NCI-H1048 (cell line): ENCODE results near the gene VDAC2.

Source experiments
- DNase-seq: peaks from one replicate; lab custom pipeline; 2025; lab: John Stamatoyannopoulos, UW

The VDAC2 gene

DNA sequence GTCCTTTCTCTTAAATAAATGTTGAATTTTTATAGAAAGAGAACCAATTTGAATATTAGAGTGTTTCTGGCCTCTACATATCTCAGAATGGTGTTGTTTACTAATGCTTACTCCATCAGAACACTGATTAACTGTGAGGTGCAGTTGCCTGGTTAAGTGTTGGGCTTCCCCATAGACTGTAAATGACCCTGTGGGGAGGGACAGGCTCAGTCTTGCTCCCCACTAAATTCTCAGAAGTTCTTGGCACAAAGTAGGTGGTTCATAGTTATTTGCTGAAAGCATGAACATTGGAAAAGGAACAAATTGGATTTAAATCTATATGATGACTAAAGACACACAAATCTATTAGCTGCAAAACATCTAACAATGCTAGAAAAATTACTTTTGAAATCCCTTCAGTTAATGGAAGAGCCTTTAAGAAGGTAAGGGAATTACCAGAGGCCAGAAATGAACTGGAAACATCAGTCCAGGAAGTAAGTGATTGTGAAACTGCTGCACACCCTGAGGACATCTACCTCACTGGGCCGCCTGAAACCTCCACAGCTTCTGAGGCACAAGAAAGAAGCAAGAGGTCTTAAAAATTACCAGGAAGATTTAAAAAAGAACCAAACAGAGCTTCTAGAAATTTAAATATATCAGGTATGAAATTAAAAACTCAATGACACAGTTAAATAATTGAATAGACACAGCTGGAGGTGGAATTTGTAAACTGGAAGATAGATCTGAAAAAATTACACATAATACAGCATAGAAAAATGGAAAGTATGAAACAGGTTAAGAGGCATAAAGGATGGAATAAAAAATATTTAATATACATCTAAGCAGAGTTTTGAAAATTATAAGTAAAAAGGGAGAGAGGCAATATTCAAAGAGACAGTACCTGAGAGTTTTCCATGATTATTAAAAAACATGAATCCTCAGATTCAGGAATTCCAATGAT is 43.0 kb downstream of the VDAC2 start:
- DNase-seq, result no peak

DNA sequence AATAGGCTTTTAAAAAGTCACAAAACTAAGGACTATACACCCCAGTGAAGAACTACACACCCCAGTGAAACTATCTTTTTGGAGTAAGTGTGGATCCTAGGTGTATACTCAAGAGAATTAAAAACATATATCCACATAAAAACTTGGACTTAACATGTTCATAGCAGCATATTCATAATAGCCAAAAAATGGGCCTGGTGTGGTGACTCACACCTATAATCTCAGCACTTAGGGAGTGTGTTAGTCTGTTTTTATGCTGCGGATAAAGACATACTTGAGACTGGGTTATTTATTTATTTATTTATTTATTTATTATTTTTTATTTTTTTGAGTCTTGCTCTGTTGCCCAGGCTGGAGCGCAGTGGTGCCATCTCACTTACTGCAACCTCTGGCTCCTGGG is 44.1 kb downstream of the VDAC2 start:
- no peak for DNase-seq

DNA sequence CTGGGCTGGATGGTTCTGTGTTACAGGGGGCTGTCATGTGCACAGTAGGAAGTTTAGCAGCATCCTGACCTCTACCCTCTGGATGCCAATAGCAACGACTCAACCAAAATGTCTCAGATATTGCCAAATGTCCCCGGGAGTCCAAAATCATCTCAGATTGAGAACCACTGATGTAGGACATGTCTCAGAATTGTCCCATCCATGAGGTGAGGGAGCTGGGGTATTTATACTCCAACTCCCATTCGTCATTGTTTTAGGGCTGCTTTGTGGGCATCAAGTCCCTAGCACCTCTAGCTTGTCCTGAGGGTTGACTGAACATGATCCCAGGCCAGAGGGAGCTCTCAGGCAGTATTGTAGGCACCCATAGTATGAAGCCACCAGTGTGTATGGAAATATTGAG is 50.4 kb downstream of the VDAC2 start:
- DNase-seq, result no peak

DNA sequence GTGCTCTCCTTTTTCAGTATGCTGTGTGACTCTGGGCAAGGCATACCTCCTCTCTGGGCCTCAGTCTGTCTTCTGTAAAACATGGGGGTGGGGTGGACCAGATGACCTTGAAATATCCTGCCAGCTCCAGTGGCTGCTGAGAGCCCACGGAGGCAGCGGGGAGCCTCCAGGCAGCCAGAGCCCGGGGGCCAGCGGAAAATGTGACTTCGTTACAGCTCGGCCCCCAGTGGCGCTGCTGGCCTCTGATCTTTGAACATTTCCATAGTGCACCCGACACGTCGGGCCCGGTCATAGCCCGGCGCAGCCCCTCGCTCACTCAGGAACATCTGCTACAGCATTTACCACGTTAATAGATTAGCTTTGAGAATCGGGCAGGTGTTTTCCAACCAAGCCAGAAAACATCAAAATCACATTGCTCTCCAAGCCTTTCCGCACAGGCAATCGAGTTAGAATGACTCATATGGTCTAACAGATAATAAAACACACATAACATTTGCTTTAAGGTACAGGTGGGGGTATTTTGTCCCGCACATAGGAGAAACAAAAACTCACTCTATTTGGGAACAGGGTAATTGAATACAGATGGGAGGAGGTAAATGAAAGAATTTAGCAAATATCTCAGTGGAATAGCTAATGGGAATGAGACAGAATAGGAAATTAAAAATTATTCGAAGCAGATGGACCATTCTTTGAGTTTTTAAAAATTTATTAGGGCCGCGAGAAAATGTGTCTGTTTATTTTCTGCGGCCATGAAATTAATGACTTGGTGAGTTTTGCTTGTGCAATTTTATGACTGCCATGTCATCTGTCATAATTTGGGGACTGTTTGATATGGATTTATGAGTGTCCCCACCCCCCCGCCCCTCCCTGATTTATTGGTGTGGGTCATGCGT is 51.5 kb downstream of the VDAC2 start:
- DNase-seq, result no peak

DNA sequence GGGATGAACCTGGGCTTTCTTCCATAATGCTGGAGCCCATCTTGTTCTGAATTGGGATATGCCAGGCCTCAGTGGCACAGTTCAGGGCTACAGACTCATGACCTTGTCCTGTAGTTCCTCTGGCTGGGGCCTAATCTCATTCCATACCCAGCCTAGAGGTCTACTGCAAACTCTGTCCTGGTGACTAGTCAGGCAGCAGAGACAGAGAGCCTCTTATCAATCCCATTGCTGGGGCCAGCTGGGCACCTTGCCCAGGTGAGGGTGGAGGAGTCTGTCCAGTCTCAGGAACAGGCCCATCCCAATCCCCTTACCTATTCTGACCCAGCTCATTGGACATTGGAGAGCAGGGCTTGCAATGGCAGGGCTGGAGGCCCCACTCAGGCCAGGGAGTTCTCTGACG is 53.2 kb downstream of the VDAC2 start:
- no peak for DNase-seq

DNA sequence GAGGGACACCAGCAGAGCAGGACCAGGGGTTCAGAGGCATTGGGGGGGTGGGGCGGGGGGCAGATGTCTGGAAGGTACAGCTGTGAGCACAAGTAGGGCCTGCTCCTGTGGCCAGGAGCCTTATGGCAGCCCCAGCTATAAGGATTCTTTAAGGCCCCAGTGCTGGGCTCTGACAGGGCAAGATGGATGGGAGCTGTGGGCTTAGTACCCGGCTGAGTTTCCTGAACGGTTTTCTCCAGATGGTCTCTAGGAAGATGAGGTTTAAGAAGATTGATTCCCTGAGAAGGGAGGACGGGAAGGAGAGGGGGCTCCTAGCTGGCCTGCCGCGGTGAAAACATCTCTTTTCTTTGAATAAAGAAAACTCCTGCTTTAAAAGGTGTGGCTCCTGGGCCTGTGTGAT is 55.3 kb downstream of the VDAC2 start:
- DNase-seq, result no peak

DNA sequence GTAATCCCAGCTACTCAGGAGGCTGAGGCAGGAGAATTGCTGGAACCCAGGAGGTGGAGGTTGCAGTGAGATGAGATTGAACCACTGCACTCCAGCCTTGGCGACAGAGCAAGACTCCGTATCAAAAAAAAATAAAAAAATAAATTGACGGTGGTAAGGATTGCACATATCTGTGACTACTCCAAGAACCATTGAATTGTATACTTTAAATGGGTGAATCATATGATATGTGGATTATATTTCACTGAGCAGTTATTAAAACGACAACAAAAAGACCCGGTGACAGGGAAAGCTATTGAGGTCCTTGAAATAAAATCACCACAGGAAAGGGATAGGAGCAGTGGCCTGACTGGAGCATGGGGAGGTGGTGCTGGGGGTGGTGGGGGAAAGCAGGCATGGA is 56.3 kb downstream of the VDAC2 start:
- no peak for DNase-seq

DNA sequence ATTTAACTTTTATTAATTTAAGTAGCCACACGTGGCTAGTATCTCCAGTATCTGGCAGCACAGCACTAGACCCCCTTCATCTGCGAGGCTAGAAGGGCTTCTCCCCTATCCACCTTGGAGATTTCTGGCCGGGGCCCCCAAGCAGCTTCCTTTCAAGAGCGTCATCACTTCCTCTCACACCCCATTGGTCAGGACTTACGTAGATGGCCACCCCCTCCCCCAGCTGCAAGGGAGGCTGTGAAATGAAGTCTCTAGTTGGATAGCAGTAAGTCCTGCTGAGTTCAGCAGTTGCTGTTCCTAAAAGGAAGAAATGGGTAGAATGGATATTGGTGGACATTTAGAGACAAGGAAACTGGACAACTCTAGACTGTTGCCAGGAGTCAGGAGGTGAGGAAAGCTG is 59.0 kb downstream of the VDAC2 start:
- no peak for DNase-seq

DNA sequence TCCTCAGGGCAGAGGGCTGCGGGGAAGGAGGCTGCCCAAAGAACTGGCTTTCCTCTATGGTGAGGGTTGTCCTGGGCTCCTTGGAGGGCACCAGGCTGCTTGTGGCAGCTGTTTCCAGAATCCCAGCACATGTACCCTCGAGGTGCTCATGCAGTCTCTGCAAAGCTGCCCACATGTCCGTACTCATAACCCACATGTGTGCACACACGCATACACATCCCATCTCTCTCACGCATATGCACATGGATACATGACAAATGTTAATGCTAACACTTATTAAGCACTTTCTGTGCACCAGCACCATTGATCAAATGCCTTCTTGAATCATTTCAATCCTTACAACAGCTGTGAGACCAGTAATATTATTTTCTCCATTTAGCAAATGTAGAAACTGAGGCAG is 61.5 kb downstream of the VDAC2 start:
- DNase-seq, result no peak

DNA sequence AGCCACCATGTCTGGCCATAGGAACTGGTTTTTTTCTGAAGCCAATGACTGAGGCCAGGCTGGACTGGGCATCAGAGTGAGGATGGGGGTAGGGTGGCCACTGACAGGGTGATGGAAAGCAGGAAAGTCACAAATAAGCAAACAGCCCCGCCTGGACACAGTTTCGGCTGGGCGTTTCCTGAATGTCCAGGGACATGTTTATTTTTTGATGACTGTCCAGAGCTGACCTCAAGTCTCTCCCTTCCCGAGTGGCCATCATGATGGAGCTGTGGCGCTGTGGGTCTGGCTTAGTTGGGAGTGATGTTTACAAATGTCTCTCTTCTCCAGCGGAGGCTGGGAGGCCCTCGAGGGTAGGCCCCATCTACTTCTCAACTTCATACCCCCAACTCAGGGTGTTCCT is 62.3 kb downstream of the VDAC2 start:
- no peak for DNase-seq

DNA sequence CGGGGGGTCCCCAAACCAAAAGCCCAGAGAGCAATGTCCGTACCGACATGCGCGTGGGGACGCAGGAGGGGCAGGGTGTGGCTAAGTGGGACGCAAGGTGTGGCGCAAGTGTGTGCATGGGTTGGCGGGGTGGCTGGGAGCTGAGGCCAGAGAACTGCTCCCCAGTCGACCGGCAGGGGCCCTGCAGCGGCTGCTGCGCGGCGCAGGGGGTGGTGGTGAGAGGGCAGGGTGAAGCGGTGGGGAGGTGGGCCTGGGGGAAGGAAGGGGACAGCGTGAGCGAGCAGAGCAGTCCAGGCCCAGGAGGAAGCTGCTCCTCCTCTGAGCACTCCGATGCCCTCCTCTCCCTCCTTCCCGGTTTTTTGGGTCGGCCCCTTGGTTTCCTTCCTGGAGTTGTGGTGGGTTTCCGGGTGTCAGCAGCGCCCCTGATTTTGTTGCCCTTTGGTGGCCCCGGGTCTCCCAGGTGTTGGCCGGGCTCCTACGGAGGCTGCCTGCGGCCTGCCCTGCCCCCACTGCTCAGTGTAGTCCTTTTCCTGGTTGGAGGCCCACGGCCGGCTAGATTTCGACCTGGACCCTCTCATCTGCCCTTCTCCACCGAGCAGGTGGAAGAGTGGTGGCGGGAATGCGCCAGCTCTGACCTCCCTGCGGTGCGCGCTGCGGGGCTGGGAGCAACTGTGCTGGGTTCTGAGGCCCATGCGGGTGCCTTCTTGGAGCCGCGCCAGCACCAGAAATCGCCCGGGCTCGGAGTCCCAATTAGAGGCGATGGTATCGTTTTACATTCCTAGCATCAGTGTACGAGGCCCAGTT is 65.7 kb downstream of the VDAC2 start:
- DNase-seq, result no peak

DNA sequence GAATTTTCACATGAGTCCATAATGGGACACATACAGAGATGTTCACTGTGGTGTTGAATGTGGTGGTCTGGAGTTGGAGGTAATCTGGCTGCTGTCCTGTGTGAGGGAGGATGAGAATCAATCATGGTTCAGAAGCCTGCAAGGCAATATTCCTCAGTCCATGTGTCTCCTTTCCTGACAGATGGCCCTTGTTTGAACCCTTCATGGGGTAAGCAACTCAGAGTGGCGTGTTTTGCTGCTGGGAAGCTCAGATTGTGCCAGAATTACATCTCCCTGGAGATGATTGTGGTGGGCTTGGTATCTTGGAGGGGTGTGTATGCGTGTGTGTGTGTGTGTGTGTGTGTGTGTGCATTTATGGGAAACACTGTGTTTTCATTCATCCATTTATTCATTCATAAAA is 69.6 kb downstream of the VDAC2 start:
- no peak for DNase-seq
